ENCODE results near the gene IGLON5. TPM values are rescaled to one million over a fixed set of nuclear protein-coding genes. Genes with fewer than 3 reads are reported as not detected.

IGLON5 gene
- total RNA-seq, 6 donors from 2014 or later: 0.09 to 0.10 TPM; not detected in 4

DNA sequence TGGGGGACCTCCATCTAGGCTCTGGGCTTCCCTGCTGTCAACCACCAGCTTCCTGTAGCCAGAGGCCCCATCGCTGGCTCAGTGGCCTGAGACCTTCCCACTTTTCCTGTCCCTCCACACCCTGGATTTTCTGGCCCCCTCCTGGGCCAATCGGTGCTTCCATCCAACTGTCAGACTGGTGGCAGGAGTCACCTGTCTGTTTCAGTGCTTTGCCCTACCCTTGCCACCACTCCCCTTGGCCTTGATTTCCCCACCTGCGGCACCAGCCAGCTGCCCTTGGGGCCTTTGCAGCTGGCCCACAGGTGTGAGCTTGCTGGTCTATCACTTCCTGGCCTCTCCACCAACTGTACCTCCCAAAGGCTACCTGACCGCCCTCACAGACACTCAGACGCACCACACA lies 18.0 kb downstream of the IGLON5 start:
- H3K27me3 ChIP-seq: peaks cover 0 to 25% (median 11%) of the 10 kb centered on the region in 4 donors
- H3K36me3 ChIP-seq: no peaks in the 10 kb centered on the region
- peaks cover 0 to 5% (median 1%) of the 10 kb centered on the region in 4 donors for H3K9me3 ChIP-seq
- H3K4me1 ChIP-seq: peaks cover 7 to 16% (median 13%) of the 10 kb centered on the region in 4 donors
- 85 to 90% methylated on average over 5 of the region's 5 CpGs for WGBS, 2 donors
- H3K27ac ChIP-seq: no peak overlapping the region
- no peak overlapping the region for H3K4me3 ChIP-seq
- DNase-seq (no peak), ATAC-seq (ENCODE audit: low FRiP score in 2 of 2) (no peak)
- TF ChIP-seq POLR2A (IDR thresholded peaks at IDR 0.05) (no peak), POLR2AphosphoS5 (IDR thresholded peaks at IDR 0.05) (no peak), EP300 (IDR thresholded peaks at IDR 0.05) (no peak)
- TF ChIP-seq, protein P1, sequence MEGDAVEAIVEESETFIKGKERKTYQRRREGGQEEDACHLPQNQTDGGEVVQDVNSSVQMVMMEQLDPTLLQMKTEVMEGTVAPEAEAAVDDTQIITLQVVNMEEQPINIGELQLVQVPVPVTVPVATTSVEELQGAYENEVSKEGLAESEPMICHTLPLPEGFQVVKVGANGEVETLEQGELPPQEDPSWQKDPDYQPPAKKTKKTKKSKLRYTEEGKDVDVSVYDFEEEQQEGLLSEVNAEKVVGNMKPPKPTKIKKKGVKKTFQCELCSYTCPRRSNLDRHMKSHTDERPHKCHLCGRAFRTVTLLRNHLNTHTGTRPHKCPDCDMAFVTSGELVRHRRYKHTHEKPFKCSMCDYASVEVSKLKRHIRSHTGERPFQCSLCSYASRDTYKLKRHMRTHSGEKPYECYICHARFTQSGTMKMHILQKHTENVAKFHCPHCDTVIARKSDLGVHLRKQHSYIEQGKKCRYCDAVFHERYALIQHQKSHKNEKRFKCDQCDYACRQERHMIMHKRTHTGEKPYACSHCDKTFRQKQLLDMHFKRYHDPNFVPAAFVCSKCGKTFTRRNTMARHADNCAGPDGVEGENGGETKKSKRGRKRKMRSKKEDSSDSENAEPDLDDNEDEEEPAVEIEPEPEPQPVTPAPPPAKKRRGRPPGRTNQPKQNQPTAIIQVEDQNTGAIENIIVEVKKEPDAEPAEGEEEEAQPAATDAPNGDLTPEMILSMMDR (IDR thresholded peaks at IDR 0.05): no peak

DNA sequence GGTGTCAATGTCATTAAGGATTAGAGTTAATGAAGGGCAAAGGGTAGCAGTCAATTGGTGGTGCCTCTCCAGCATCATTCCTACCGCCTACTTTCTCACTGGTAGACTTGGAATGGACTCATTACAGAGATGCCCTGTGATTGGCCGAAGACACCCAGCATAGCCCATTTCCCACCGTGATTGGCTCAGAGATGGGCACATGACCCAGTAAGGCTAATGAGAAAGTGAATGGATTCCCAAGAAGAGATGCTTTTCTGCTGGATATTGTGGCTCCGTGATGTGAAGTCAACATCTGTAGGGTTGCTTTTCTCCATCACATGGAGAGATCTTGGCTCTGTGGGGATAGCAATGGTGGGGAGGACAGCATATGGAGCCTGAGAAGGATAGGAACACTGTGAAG lies 18.9 kb downstream of the IGLON5 start:
- WGBS, 2 donors: 95 to 96% methylated on average over 4 of the region's 4 CpGs
- TF ChIP-seq POLR2AphosphoS5 (IDR thresholded peaks at IDR 0.05) (no peak), EP300 (IDR thresholded peaks at IDR 0.05) (no peak), POLR2A (IDR thresholded peaks at IDR 0.05) (no peak)
- TF ChIP-seq, protein P1 (IDR thresholded peaks at IDR 0.05): no peak
- H3K36me3 ChIP-seq: no peaks in the 10 kb centered on the region
- peaks cover 0 to 5% (median 1%) of the 10 kb centered on the region in 4 donors for H3K9me3 ChIP-seq
- ATAC-seq (ENCODE audit: low FRiP score in 2 of 2) (no peak), DNase-seq (no peak)
- H3K27ac ChIP-seq: no peak overlapping the region
- no peak overlapping the region for H3K4me3 ChIP-seq
- peaks cover 0 to 25% (median 11%) of the 10 kb centered on the region in 4 donors for H3K27me3 ChIP-seq
- H3K4me1 ChIP-seq: peaks cover 7 to 16% (median 13%) of the 10 kb centered on the region in 4 donors

GRCh38 chr19:51331193-51331592 lies 19.7 kb downstream of the IGLON5 start:
- H3K4me1 ChIP-seq: peaks cover 7 to 16% (median 13%) of the 10 kb centered on the region in 4 donors
- peaks cover 0 to 25% (median 9%) of the 10 kb centered on the region in 4 donors for H3K27me3 ChIP-seq
- no peak overlapping the region for H3K27ac ChIP-seq
- H3K4me3 ChIP-seq: no peak overlapping the region
- H3K9me3 ChIP-seq: peaks cover 0 to 5% (median 1%) of the 10 kb centered on the region in 4 donors
- DNase-seq: no peak
- WGBS, 2 donors: 70 to 76% methylated on average over 3 of the region's 3 CpGs
- TF ChIP-seq POLR2AphosphoS5 (IDR thresholded peaks at IDR 0.05) (no peak), POLR2A (IDR thresholded peaks at IDR 0.05) (no peak), EP300 (IDR thresholded peaks at IDR 0.05) (no peak)
- TF ChIP-seq, protein P1 (IDR thresholded peaks at IDR 0.05): no peak
- no peak for ATAC-seq (ENCODE audit: low FRiP score in 2 of 2)
- no peaks in the 10 kb centered on the region for H3K36me3 ChIP-seq

DNA sequence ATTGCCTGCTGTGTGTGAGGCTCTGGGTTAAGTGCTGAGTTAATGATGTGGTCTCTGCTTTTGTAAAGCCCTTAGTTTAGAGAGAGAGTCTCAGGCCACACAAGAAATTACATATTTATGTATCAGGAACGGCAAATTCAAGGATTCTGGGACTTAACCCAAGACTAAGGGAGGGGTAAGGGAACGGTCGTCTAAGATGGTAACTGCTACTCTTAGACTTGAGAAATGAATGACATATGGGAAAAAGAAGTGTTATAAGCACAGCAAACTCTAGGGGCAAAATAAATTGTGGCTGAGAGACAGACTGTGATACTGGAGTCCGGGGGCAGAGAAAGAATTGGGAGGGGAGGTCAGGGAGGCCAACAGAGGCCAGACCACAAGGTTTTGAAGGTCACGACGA lies 20.3 kb downstream of the IGLON5 start:
- Histone ChIP-seq H3K27ac (no peak overlapping the region), H3K4me3 (no peak overlapping the region), H3K4me1 (peaks cover 7 to 14% (median 13%) of the 10 kb centered on the region in 4 donors), H3K36me3 (no peaks in the 10 kb centered on the region), H3K9me3 (peaks cover 0 to 5% (median 1%) of the 10 kb centered on the region in 4 donors), H3K27me3 (peaks cover 0 to 22% (median 6%) of the 10 kb centered on the region in 4 donors)
- DNase-seq: no peak
- 91 to 93% methylated on average over 6 of the region's 6 CpGs for WGBS, 2 donors
- ATAC-seq (ENCODE audit: low FRiP score in 2 of 2): no peak
- TF ChIP-seq POLR2A (IDR thresholded peaks at IDR 0.05) (no peak), EP300 (IDR thresholded peaks at IDR 0.05) (no peak), POLR2AphosphoS5 (IDR thresholded peaks at IDR 0.05) (no peak)
- TF ChIP-seq, protein P1 (IDR thresholded peaks at IDR 0.05): no peak
